ENCODE measurements around the gene LDHD.
"Not testable (repeated sequence)": the region's sequence is repeated elsewhere in the genome, so short reads cannot be mapped to it uniquely, and the experiment has no call there.

Gene LDHD

GRCh38 chr16:75116081-75116910 is at the start of gene LDHD:
Gene LDHD (minus strand): TSS chr16:75116780. CDS start chr16:75116720, 60 bp downstream.
- no peak for DNase-seq (ENCODE audit: insufficient read length, low spot score)

GRCh38 chr16:75160386-75160785 is 43.8 kb upstream of the LDHD start:
- DNase-seq (ENCODE audit: insufficient read length, low spot score) (no peak), FAIRE-seq (no peak)

More at GRCh38 chr16:75116081-75116910, at the start of gene LDHD:
- no peak for FAIRE-seq

- FAIRE-seq, result no peak
Observed at GRCh38 chr16:75152635-75153034, 36.1 kb upstream of the LDHD start.

GRCh38 chr16:75151798-75152197 is 35.2 kb upstream of the LDHD start:
- no peak for FAIRE-seq

More at GRCh38 chr16:75152635-75153034, 36.1 kb upstream of the LDHD start:
- no peak for DNase-seq (ENCODE audit: insufficient read length, low spot score)

GRCh38 chr16:75148311-75149195 is 32.0 kb upstream of the LDHD start, which contains the start of gene ZFP1:
Gene ZFP1 (plus strand): TSS chr16:75148524. CDS start chr16:75152952, 4,428 bp downstream.
- DNase-seq (ENCODE audit: insufficient read length, low spot score) (peak; percentile 82), FAIRE-seq (peak; percentile 89)

More at GRCh38 chr16:75151798-75152197, 35.2 kb upstream of the LDHD start:
- no peak for DNase-seq (ENCODE audit: insufficient read length, low spot score)

- DNase-seq (ENCODE audit: insufficient read length, low spot score), result no peak
- no peak for FAIRE-seq
Observed at GRCh38 chr16:75147968-75148310, 31.4 kb upstream of the LDHD start.

GRCh38 chr16:75143941-75144340 is 27.4 kb upstream of the LDHD start:
- FAIRE-seq, result no peak
- no peak for DNase-seq (ENCODE audit: insufficient read length, low spot score)

GRCh38 chr16:75139498-75139897 is 22.9 kb upstream of the LDHD start:
- DNase-seq (ENCODE audit: insufficient read length, low spot score) (no peak), FAIRE-seq (no peak)

- FAIRE-seq (no peak), DNase-seq (ENCODE audit: insufficient read length, low spot score) (no peak)
Observed at GRCh38 chr16:75138636-75139035, 22.1 kb upstream of the LDHD start.

- FAIRE-seq (no peak), DNase-seq (ENCODE audit: insufficient read length, low spot score) (no peak)
Observed at GRCh38 chr16:75138233-75138632, 21.7 kb upstream of the LDHD start.

- FAIRE-seq, result no peak
- no peak for DNase-seq (ENCODE audit: insufficient read length, low spot score)
Observed at GRCh38 chr16:75131081-75131480, 14.5 kb upstream of the LDHD start.

GRCh38 chr16:75130150-75130771 is 13.7 kb upstream of the LDHD start:
- FAIRE-seq, result no peak

GRCh38 chr16:75129421-75130149 is 13.0 kb upstream of the LDHD start:
- not testable (repeated sequence) for DNase-seq (ENCODE audit: insufficient read length, low spot score); FAIRE-seq

More at GRCh38 chr16:75130150-75130771, 13.7 kb upstream of the LDHD start:
- no peak for DNase-seq (ENCODE audit: insufficient read length, low spot score)

GRCh38 chr16:75127713-75128415 is 11.3 kb upstream of the LDHD start:
- no peak for FAIRE-seq
- DNase-seq (ENCODE audit: insufficient read length, low spot score), result no peak

- FAIRE-seq, result no peak
Observed at GRCh38 chr16:75122609-75123008, 6.0 kb upstream of the LDHD start.

GRCh38 chr16:75121949-75122568 is 5.5 kb upstream of the LDHD start:
- no peak for FAIRE-seq
- no peak for DNase-seq (ENCODE audit: insufficient read length, low spot score)

More at GRCh38 chr16:75122609-75123008, 6.0 kb upstream of the LDHD start:
- no peak for DNase-seq (ENCODE audit: insufficient read length, low spot score)

- FAIRE-seq (no peak), DNase-seq (ENCODE audit: insufficient read length, low spot score) (no peak)
Observed at GRCh38 chr16:75120253-75120652, 3.7 kb upstream of the LDHD start.

- DNase-seq (ENCODE audit: insufficient read length, low spot score) (no peak), FAIRE-seq (no peak)
Observed at GRCh38 chr16:75118943-75119539, 2.5 kb upstream of the LDHD start.

GRCh38 chr16:75116911-75117245 is 298 bp upstream of the LDHD start:
- FAIRE-seq, result no peak
- DNase-seq (ENCODE audit: insufficient read length, low spot score), result no peak
